DOHH2 (cell line): ENCODE measurements around the gene KRTAP9-3.
"Not testable (repeated sequence)": the region's sequence is repeated elsewhere in the genome, so short reads cannot be mapped to it uniquely, and the experiment has no call there.

ENCODE experiments used
- EZH2phosphoT487 ChIP-seq: fragments of 200-600 bp; sonication (generic); IDR thresholded peaks from 2 replicates; pipeline ENCODE4 v1.6.1; 2017; ENCODE audit warnings: borderline replicate concordance, mild to moderate bottlenecking, antibody characterized with exemption, low read length, moderate library complexity, mixed read lengths
- TF ChIP-seq, protein P1 (sequence below): fragments of 200-600 bp; sonication (generic); IDR thresholded peaks from one replicate; pipeline ENCODE4 v1.5.1; 2014; ENCODE audit warnings: antibody characterized with exemption, mild to moderate bottlenecking, low read depth, low read length; ENCODE audit not compliant: poor library complexity, severe bottlenecking

DNA sequence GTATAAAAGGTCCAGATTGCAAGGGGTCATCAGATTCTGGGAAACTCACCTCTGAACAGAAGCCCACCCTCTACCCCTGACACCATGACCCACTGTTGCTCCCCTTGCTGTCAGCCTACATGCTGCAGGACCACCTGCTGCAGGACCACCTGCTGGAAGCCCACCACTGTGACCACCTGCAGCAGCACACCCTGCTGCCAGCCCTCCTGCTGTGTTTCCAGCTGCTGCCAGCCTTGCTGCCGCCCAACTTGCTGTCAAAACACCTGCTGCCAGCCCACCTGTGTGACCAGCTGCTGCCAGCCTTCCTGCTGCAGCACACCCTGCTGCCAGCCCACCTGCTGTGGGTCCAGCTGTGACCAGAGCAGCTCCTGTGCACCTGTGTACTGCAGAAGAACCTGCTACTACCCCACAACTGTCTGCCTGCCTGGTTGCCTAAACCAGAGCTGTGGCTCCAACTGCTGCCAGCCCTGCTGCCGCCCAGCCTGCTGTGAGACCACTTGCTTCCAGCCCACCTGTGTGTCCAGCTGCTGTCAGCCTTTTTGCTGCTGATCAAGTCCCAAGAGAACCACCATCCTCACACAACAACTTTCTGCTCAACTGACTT, 17.5 kb downstream of the KRTAP9-3 start, which contains the start of gene KRTAP9-4:
- TF ChIP-seq, protein P1, sequence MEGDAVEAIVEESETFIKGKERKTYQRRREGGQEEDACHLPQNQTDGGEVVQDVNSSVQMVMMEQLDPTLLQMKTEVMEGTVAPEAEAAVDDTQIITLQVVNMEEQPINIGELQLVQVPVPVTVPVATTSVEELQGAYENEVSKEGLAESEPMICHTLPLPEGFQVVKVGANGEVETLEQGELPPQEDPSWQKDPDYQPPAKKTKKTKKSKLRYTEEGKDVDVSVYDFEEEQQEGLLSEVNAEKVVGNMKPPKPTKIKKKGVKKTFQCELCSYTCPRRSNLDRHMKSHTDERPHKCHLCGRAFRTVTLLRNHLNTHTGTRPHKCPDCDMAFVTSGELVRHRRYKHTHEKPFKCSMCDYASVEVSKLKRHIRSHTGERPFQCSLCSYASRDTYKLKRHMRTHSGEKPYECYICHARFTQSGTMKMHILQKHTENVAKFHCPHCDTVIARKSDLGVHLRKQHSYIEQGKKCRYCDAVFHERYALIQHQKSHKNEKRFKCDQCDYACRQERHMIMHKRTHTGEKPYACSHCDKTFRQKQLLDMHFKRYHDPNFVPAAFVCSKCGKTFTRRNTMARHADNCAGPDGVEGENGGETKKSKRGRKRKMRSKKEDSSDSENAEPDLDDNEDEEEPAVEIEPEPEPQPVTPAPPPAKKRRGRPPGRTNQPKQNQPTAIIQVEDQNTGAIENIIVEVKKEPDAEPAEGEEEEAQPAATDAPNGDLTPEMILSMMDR: not testable (repeated sequence)
- TF ChIP-seq EZH2phosphoT487: not testable (repeated sequence)
